Measurements from ENCODE around the gene ELK4. TPM values are rescaled to one million over a fixed set of nuclear protein-coding genes. Genes with fewer than 3 reads are reported as not detected.

The ELK4 gene
- total and polyA plus RNA-seq, 2 of the 4 experiments (the other 2 are of a cell fraction) = 4.6 to 11.3 TPM

GRCh38 chr1:205568469-205569361, 63.1 kb downstream of the ELK4 start:
- no peak overlapping the region for H4K91ac ChIP-seq (ENCODE audit: insufficient read depth, low read depth, low read length)
- no peak overlapping the region for H4K5ac ChIP-seq (ENCODE audit: low read depth, low read length)
- H2BK120ac ChIP-seq (ENCODE audit: low read depth, low read length) = no peak overlapping the region
- CTCF ChIA-PET = interaction anchor here (0.6 kb wide), 1 partner anchor 54 kb away, joined by 4 read pairs; no protein-coding TSS in a partner anchor
- 0 out of 2 replicates have a peak, but pooled peaks cover 2% of the 10 kb centered on the region for H3K9me3 ChIP-seq (ENCODE audit: control insufficient read depth, insufficient read depth, low read length)
- H2BK20ac ChIP-seq (ENCODE audit: low read depth, low read length) = no peak overlapping the region
- H3K79me1 ChIP-seq (ENCODE audit: low read depth in 1 of 2, low read length in 2 of 2) = no peaks in the 10 kb centered on the region
- H3K4me2 ChIP-seq (ENCODE audit: low read depth, low read length) = peak overlapping the region; percentile 88; the same call in 1 of the 2 replicates
- no peak overlapping the region for H2AK5ac ChIP-seq (ENCODE audit: low read depth, low read length)
- H3K56ac ChIP-seq (ENCODE audit: extremely low read depth, insufficient read depth, low read length) = no peak overlapping the region
- H3K27ac ChIP-seq (ENCODE audit: insufficient read depth, low read length) = no peak overlapping the region
- H3K4me1 ChIP-seq (ENCODE audit: control insufficient read depth, insufficient read depth, low read length) = peaks cover 2% of the 10 kb centered on the region; the same call in 1 of the 2 replicates
- intact Hi-C loops (cut with micrococcal nuclease) (no loop called here), in situ Hi-C loops (cut with MboI; ENCODE audit: low sequenced_read_pairs) (no loop called here), dilution Hi-C loops (cut with HindIII; ENCODE audit: low sequenced_read_pairs, unreplicated experiment) (no loop called here)
- peaks cover 82% of the 10 kb centered on the region for H3K27me3 ChIP-seq (ENCODE audit: control insufficient read depth, insufficient read depth, low read length)
- H4K8ac ChIP-seq (ENCODE audit: low read depth in 2 of 2, low read length in 2 of 2) = no peak overlapping the region
- H2BK5ac ChIP-seq (ENCODE audit: low read depth, low read length, poor library complexity, severe bottlenecking) = no peak overlapping the region
- POLR2A ChIA-PET (ENCODE audit: unreplicated experiment) = no interaction called here
- no peak for TF ChIP-seq RAD21 (IDR thresholded peaks at IDR 0.05; ENCODE audit: low read length)
- no peak overlapping the region for H2AK9ac ChIP-seq (replicated peaks; ENCODE audit: low read depth, low read length, poor library complexity)
- H2BK15ac ChIP-seq (ENCODE audit: low read depth, low read length) = no peak overlapping the region
- H3K9ac ChIP-seq (ENCODE audit: low read depth, low read length) = no peak overlapping the region
- H3K9me1 ChIP-seq (ENCODE audit: insufficient read depth, low read length) = no peaks in the 10 kb centered on the region
- H3K18ac ChIP-seq (ENCODE audit: low read depth, low read length) = no peak overlapping the region
- H3K36me3 ChIP-seq (ENCODE audit: control insufficient read depth, insufficient read depth, low read length) = no peaks in the 10 kb centered on the region
- 2% methylated on average over 19 of the region's 90 CpGs; no CpG with 5 or more reads in 1 of the 2 experiments for WGBS, 2 experiments (ENCODE audit: extremely low coverage in 2 of 2, insufficient read length in 1 of 2)
- no peak overlapping the region for H2AFZ ChIP-seq (replicated peaks; ENCODE audit: low read length, poor library complexity)
- DNase-seq (no peak), ATAC-seq (ENCODE audit: low read depth) (peak; percentile 51)
- no peak overlapping the region for H3K14ac ChIP-seq (replicated peaks; ENCODE audit: low read depth, low read length)
- no peaks in the 10 kb centered on the region for H4K20me1 ChIP-seq (ENCODE audit: insufficient read depth, low read length)
- no TSS peak for BruUV-seq (replicated peaks)
- 0 out of 2 replicates have a peak overlapping the region, but pooled peaks have one; percentile 23 for H3K4me3 ChIP-seq (ENCODE audit: insufficient read depth, low read depth, low read length)
- no peak overlapping the region for H3K23ac ChIP-seq (ENCODE audit: low read depth, low read length)
- no peak overlapping the region for H3K4ac ChIP-seq (ENCODE audit: low read depth, low read length)
